HG03521 (cell line): ENCODE measurements around the gene FAM219B.

Source experiments
- ATAC-seq: cut with Tn5 transposase; IDR thresholded peaks from one replicate; pipeline ENCODE4 v1.9.1; 2021; ENCODE audit warnings: mild to moderate bottlenecking, moderate library complexity; ENCODE audit not compliant: unreplicated experiment

The FAM219B gene

DNA sequence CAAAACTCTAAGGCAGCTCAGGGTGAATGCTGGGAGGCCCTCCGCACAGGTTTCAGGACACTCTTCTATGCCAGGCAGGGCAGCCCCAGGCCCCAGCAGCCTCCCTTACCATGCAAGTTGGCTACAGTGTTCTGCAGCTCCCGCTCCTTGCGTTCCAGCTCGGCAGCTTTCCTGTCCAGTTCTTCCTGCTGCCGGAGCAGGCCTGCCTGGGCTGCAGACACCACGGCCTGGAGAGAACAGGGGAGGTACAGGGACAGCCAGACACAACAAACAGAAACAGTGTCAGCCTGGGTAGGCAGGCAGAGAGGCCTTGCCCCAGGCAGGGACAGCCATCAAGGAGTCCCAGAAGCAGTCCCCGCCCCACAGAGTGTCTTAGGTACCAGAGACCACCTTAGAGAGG, 54.7 kb downstream of the FAM219B start:
- no peak for ATAC-seq

DNA sequence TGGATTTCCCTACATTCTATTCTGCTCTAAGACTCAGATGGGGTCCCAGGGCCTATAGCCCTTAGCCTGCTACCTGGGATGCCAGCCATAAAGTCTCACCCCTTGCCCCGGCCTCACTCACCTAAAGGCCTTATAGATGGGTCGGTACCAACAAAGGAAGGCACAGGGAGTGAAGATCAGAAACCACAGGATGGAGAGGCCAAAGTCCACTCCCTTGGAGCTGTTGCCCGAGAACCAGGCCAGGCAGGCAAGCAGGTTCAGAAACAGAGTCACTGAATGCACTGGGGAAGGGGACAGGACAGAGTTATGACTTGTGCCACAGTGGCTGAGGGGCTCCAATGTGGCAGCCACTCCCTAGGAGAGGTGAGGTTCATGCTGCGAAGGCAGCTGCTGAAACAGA, 56.3 kb downstream of the FAM219B start:
- no peak for ATAC-seq
